K562 (cell line): ENCODE data around the gene TLCD5. TPM values are rescaled to one million over a fixed set of nuclear protein-coding genes. Genes with fewer than 3 reads are reported as not detected.

Source experiments
- ATAC-seq: fragments of 200-7000 bp; cut with Tn5 transposase; 3 replicates; pipeline ENCODE4 v1.9.1; 2020; ENCODE audit warnings: moderate library complexity
- BruUV-seq: library from RNA; stranded (reverse); fragments of 400-500 nt; replicated peaks from 2 replicates; lab custom pipeline; 2021; lab: Mats Ljungman, UMichigan
- CTCF ChIA-PET: fragments of 300-600 bp; formaldehyde crosslinking; extraction: SDS; loops from one replicate; lab custom pipeline; 2021; ENCODE audit warnings: low intra/inter-chr PET ratio; lab: Yijun Ruan, JAX
- POLR2A ChIA-PET: fragments of 300-600, 350-650 bp; sonication (Branson Sonifier 250); formaldehyde crosslinking; extraction: SDS; loops from one replicate; lab custom pipeline; 2021; ENCODE audit warnings: antibody characterized with exemption, inconsistent platforms; lab: Yijun Ruan, JAX
- DNase-seq, 4 experiments: peaks; one replicate each; pipeline versions ENCODE4 v3.0.0 to v3.0.0-alpha.2; 2011 to 2018; ENCODE audit warnings: low spot score in 3 of 4, mixed read lengths in 3 of 4; ENCODE audit errors: extremely low read depth in 1 of 4
- FAIRE-seq: peaks from 2 replicates; lab custom pipeline; 2011; peaks lifted over from hg19 to GRCh38; lab: Jason Lieb, UNC
- H2AFZ ChIP-seq: 2 replicates; pipeline ENCODE4 v1.6.0; 2011; ENCODE audit warnings: low read depth, low read length, control low read depth, inconsistent platforms
- H3K27ac ChIP-seq: fragments of 200-600 bp; 3 replicates; pipeline ENCODE4 v1.8.0; 2011; ENCODE audit warnings: low read depth, mild to moderate bottlenecking, control low read depth, inconsistent platforms, low read length, moderate library complexity, mixed read lengths; ENCODE audit errors: extremely low read depth
- H3K27me3 ChIP-seq, 2 experiments: fragments of 300-600 bp in 1 of 2; 2 replicates in 1 of 2; 3 replicates in 1 of 2; pipeline versions ENCODE4 v1.6.0 to v1.8.0; 2011; ENCODE audit warnings: inconsistent platforms in 2 of 2, low read length in 2 of 2, mild to moderate bottlenecking in 1 of 2, mixed read lengths in 1 of 2, moderate library complexity in 1 of 2; ENCODE audit not compliant: control insufficient read depth in 2 of 2, insufficient read depth in 2 of 2
- H3K36me3 ChIP-seq: fragments of 300-600 bp; 3 replicates; pipeline ENCODE4 v1.8.0; 2011; ENCODE audit warnings: mild to moderate bottlenecking, low read length, inconsistent platforms; ENCODE audit not compliant: control insufficient read depth, insufficient read depth
- H3K4me1 ChIP-seq, 2 experiments: fragments of 200-600 bp in 1 of 2; replicated peaks in 1 of 2; 2 replicates in 1 of 2; 3 replicates in 1 of 2; pipeline versions ENCODE4 v1.5.1 to v1.8.0; 2011; ENCODE audit warnings: inconsistent platforms in 2 of 2, low read length in 2 of 2, mild to moderate bottlenecking in 1 of 2, mixed read lengths in 1 of 2, moderate library complexity in 1 of 2; ENCODE audit not compliant: control insufficient read depth in 2 of 2, insufficient read depth in 2 of 2
- H3K4me2 ChIP-seq: 2 replicates; pipeline ENCODE4 v1.6.1; 2011; ENCODE audit warnings: low read length, control low read depth, inconsistent platforms, mixed read lengths; ENCODE audit not compliant: insufficient read depth
- H3K4me3 ChIP-seq: fragments of 200-600 bp; sonication (generic), shearing (Covaris generic); 2 replicates; pipeline ENCODE4 v1.5.1; 2016; ENCODE audit warnings: control low read depth, inconsistent platforms
- H3K79me2 ChIP-seq: fragments of 200-600 bp; 3 replicates; pipeline ENCODE4 v1.8.0; 2011; ENCODE audit warnings: low read length, inconsistent platforms; ENCODE audit not compliant: control insufficient read depth, insufficient read depth
- H3K9ac ChIP-seq, 2 experiments: 2 replicates each; pipeline versions ENCODE4 v1.6.0 to v1.6.1; 2011; ENCODE audit warnings: low read depth in 2 of 2, low read length in 2 of 2, control low read depth in 1 of 2, inconsistent platforms in 1 of 2, mild to moderate bottlenecking in 1 of 2, mixed read lengths in 1 of 2; ENCODE audit not compliant: insufficient read depth in 1 of 2
- H3K9me1 ChIP-seq: one replicate; pipeline ENCODE4 v1.6.0; 2011; ENCODE audit warnings: inconsistent platforms, mild to moderate bottlenecking, low read length, moderate library complexity; ENCODE audit not compliant: control insufficient read depth, insufficient read depth
- H3K9me3 ChIP-seq: replicated peaks from 2 replicates; pipeline ENCODE4 v1.5.1; 2011; ENCODE audit warnings: low read depth, low read length, inconsistent platforms; ENCODE audit not compliant: control insufficient read depth, insufficient read depth
- H4K20me1 ChIP-seq: replicated peaks from 2 replicates; pipeline ENCODE4 v1.6.1; 2011; ENCODE audit warnings: low read length, inconsistent platforms, mixed read lengths; ENCODE audit not compliant: control insufficient read depth, insufficient read depth
- ETV1 ChIP-seq: fragments of 450-650 bp; conservative IDR thresholded peaks from 2 replicates; pipeline ENCODE4 v1.6.1; 2016; ENCODE audit warnings: missing genetic modification characterization, control low read depth, low read depth, missing compliant biosample characterization
- GATA2 ChIP-seq: sonication (generic); formaldehyde crosslinking; IDR thresholded peaks from 2 replicates; pipeline ENCODE4 v1.4.0; 2020; ENCODE audit warnings: mild to moderate bottlenecking, missing genetic modification reagents
- KDM1A ChIP-seq, 2 experiments: fragments of 450-650 bp; IDR thresholded peaks; 2 replicates each; pipeline ENCODE4 v1.6.1; 2016; ENCODE audit warnings: mild to moderate bottlenecking in 2 of 2
- in situ Hi-C: fragments of 300-500 bp; cut with MboI; formaldehyde crosslinking; loops from 4 replicates; pipeline ENCODE4 v1.15.0; 2018; ENCODE audit warnings: inconsistent platforms, mixed read lengths
- intact Hi-C: fragments of 100-400 bp; cut with micrococcal nuclease; formaldehyde crosslinking; loops from 2 replicates; pipeline ENCODE4 v1.14.2; 2022
- polyA plus RNA-seq, 8 experiments: library from polyadenylated mRNA; depleted of rRNA in 4 of 8; stranded (reverse) in 5 of 8; unstranded in 3 of 8; fragments of >200 nt; fragmentation: Nextera tagmentation in 2 of 8; fragmentation: Illumina TruSeq in 1 of 8; extraction: Ambion mirVana in 2 of 8; extraction: Trizol in 1 of 8; gene quantifications; 2 replicates each; pipeline versions ENCODE4 v1.2.1 to v1.2.3, GENCODE V29; 2011 to 2014; ENCODE audit warnings: inconsistent platforms in 1 of 8, missing spikeins in 1 of 8
- total RNA-seq, 7 experiments: library from RNA; depleted of rRNA in 6 of 7; stranded (reverse); fragments of >200 nt in 6 of 7; fragmentation: Illumina TruSeq in 2 of 7; extraction: Trizol in 2 of 7; gene quantifications; 2 replicates each; pipeline versions ENCODE4 v1.2.1 to v1.2.3, GENCODE V29; 2011 to 2021; ENCODE audit warnings: low replicate concordance in 1 of 7
- TF ChIP-seq, protein P1 (sequence below): fragments of 250-450 bp; sonication (Bioruptor Pico); IDR thresholded peaks from 2 replicates; pipeline ENCODE4 v1.4.0; 2020

TLCD5 gene
- total and polyA plus RNA-seq, 9 of the 15 experiments (the other 6 are each of a cell fraction or from before 2014, with no cell fraction given), result 0.94 to 5.1 (median 1.6) TPM

DNA sequence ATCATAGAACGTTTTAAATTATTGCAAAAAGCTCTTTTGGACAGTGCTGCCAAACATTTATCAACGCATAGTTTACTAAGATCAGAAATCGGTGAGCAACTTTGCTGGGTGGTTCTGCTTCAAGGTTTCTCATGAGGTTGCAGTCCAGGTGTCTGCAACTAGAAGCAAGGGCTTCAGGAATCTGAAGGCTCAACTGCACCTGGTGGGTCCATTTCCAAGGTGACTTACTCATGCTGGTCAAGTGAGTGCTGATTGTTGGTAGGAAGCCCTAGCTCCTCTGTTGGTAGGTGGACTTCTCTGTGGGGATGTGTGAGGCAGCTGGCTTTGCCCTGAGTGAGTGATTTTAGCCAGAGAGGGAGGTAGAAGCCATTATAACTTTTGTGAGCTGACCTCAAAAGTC, 33.6 kb downstream of the TLCD5 start (continued):
- TF ChIP-seq, protein P1, sequence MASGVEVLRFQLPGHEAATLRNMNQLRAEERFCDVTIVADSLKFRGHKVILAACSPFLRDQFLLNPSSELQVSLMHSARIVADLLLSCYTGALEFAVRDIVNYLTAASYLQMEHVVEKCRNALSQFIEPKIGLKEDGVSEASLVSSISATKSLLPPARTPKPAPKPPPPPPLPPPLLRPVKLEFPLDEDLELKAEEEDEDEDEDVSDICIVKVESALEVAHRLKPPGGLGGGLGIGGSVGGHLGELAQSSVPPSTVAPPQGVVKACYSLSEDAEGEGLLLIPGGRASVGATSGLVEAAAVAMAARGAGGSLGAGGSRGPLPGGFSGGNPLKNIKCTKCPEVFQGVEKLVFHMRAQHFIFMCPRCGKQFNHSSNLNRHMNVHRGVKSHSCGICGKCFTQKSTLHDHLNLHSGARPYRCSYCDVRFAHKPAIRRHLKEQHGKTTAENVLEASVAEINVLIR, result no peak
- TF ChIP-seq GATA2 (CRISPR knock-in tag) (no peak), KDM1A (IDR thresholded peaks at IDR 0.05) (no peak)

DNA sequence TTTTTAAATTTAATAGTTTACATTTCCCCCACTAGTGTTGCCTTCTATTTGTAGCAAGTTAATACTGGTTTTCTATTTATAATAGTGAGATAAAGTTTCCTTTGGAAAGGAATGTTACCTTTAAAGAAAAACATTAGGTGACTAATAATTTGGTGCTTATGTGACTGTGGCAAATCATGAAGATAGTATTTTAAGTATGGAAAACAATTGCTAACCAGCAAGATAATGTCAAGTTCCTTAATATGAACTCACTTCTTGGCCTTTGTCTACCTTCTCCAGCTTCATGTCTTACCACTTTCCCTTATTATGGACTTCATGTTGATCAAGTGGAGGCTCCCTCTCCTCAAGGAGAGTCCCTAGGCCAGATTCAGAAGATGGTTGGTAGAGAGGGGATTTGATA, 38.3 kb downstream of the TLCD5 start:
- CTCF ChIA-PET, result no interaction called here
- Histone ChIP-seq H3K9ac (no peak overlapping the region), H3K4me3 (no peak overlapping the region), H3K79me2 (peaks cover 85% of the 10 kb centered on the region), H4K20me1 (peaks cover 3% of the 10 kb centered on the region; the same call in 1 of the 2 replicates), H3K27me3 (no peaks in the 10 kb centered on the region)
- no TSS peak for BruUV-seq
- TF ChIP-seq ETV1, result no peak
- TF ChIP-seq, all 486 proteins: peak for 0
- Histone ChIP-seq H3K4me1 (peaks cover 0 to 2% of the 10 kb centered on the region in 2 experiments; a peak in 1 of 5 replicates), H3K27ac (no peak overlapping the region), H2AFZ (no peak overlapping the region), H3K9me1 (peaks cover 3% of the 10 kb centered on the region), H3K4me2 (no peak overlapping the region), H3K36me3 (no peaks in the 10 kb centered on the region), H3K9me3 (no peaks in the 10 kb centered on the region)
- in situ Hi-C loops, result no loop called here
- intact Hi-C loops, result no loop called here
- DNase-seq, result no peak
- POLR2A ChIA-PET, result interaction anchor here (0.9 kb wide), 1 partner anchor 36 kb away, joined by 3 read pairs; no protein-coding TSS in a partner anchor
- FAIRE-seq, result no peak
- ATAC-seq, result no peak
